K562 (cell line): ENCODE data around the gene TTC24. TPM values are rescaled to one million over a fixed set of nuclear protein-coding genes. Genes with fewer than 3 reads are reported as not detected.

Experiments
- ATAC-seq: fragments of 200-7000 bp; cut with Tn5 transposase; 3 replicates; pipeline ENCODE4 v1.9.1; 2020; ENCODE audit warnings: moderate library complexity
- BruUV-seq: library from RNA; stranded (reverse); fragments of 400-500 nt; replicated peaks from 2 replicates; lab custom pipeline; 2021; lab: Mats Ljungman, UMichigan
- CTCF ChIA-PET: fragments of 300-600 bp; formaldehyde crosslinking; extraction: SDS; loops from one replicate; lab custom pipeline; 2021; ENCODE audit warnings: low intra/inter-chr PET ratio; lab: Yijun Ruan, JAX
- POLR2A ChIA-PET: fragments of 300-600, 350-650 bp; sonication (Branson Sonifier 250); formaldehyde crosslinking; extraction: SDS; loops from one replicate; lab custom pipeline; 2021; ENCODE audit warnings: antibody characterized with exemption, inconsistent platforms; lab: Yijun Ruan, JAX
- DNase-seq, 4 experiments: peaks; one replicate each; pipeline versions ENCODE4 v3.0.0 to v3.0.0-alpha.2; 2011 to 2018; ENCODE audit warnings: low spot score in 3 of 4, mixed read lengths in 3 of 4; ENCODE audit errors: extremely low read depth in 1 of 4
- FAIRE-seq: peaks from 2 replicates; lab custom pipeline; 2011; peaks lifted over from hg19 to GRCh38; lab: Jason Lieb, UNC
- H2AFZ ChIP-seq: 2 replicates; pipeline ENCODE4 v1.6.0; 2011; ENCODE audit warnings: low read depth, low read length, control low read depth, inconsistent platforms
- H3K27ac ChIP-seq: fragments of 200-600 bp; 3 replicates; pipeline ENCODE4 v1.8.0; 2011; ENCODE audit warnings: low read depth, mild to moderate bottlenecking, control low read depth, inconsistent platforms, low read length, moderate library complexity, mixed read lengths; ENCODE audit errors: extremely low read depth
- H3K27me3 ChIP-seq, 2 experiments: fragments of 300-600 bp in 1 of 2; 2 replicates in 1 of 2; 3 replicates in 1 of 2; pipeline versions ENCODE4 v1.6.0 to v1.8.0; 2011; ENCODE audit warnings: inconsistent platforms in 2 of 2, low read length in 2 of 2, mild to moderate bottlenecking in 1 of 2, mixed read lengths in 1 of 2, moderate library complexity in 1 of 2; ENCODE audit not compliant: control insufficient read depth in 2 of 2, insufficient read depth in 2 of 2
- H3K36me3 ChIP-seq: fragments of 300-600 bp; 3 replicates; pipeline ENCODE4 v1.8.0; 2011; ENCODE audit warnings: mild to moderate bottlenecking, low read length, inconsistent platforms; ENCODE audit not compliant: control insufficient read depth, insufficient read depth
- H3K4me1 ChIP-seq, 2 experiments: fragments of 200-600 bp in 1 of 2; replicated peaks in 1 of 2; 2 replicates in 1 of 2; 3 replicates in 1 of 2; pipeline versions ENCODE4 v1.5.1 to v1.8.0; 2011; ENCODE audit warnings: inconsistent platforms in 2 of 2, low read length in 2 of 2, mild to moderate bottlenecking in 1 of 2, mixed read lengths in 1 of 2, moderate library complexity in 1 of 2; ENCODE audit not compliant: control insufficient read depth in 2 of 2, insufficient read depth in 2 of 2
- H3K4me2 ChIP-seq: 2 replicates; pipeline ENCODE4 v1.6.1; 2011; ENCODE audit warnings: low read length, control low read depth, inconsistent platforms, mixed read lengths; ENCODE audit not compliant: insufficient read depth
- H3K4me3 ChIP-seq: fragments of 200-600 bp; sonication (generic), shearing (Covaris generic); 2 replicates; pipeline ENCODE4 v1.5.1; 2016; ENCODE audit warnings: control low read depth, inconsistent platforms
- H3K79me2 ChIP-seq: fragments of 200-600 bp; 3 replicates; pipeline ENCODE4 v1.8.0; 2011; ENCODE audit warnings: low read length, inconsistent platforms; ENCODE audit not compliant: control insufficient read depth, insufficient read depth
- H3K9ac ChIP-seq, 2 experiments: 2 replicates each; pipeline versions ENCODE4 v1.6.0 to v1.6.1; 2011; ENCODE audit warnings: low read depth in 2 of 2, low read length in 2 of 2, control low read depth in 1 of 2, inconsistent platforms in 1 of 2, mild to moderate bottlenecking in 1 of 2, mixed read lengths in 1 of 2; ENCODE audit not compliant: insufficient read depth in 1 of 2
- H3K9me1 ChIP-seq: one replicate; pipeline ENCODE4 v1.6.0; 2011; ENCODE audit warnings: inconsistent platforms, mild to moderate bottlenecking, low read length, moderate library complexity; ENCODE audit not compliant: control insufficient read depth, insufficient read depth
- H3K9me3 ChIP-seq: replicated peaks from 2 replicates; pipeline ENCODE4 v1.5.1; 2011; ENCODE audit warnings: low read depth, low read length, inconsistent platforms; ENCODE audit not compliant: control insufficient read depth, insufficient read depth
- H4K20me1 ChIP-seq: replicated peaks from 2 replicates; pipeline ENCODE4 v1.6.1; 2011; ENCODE audit warnings: low read length, inconsistent platforms, mixed read lengths; ENCODE audit not compliant: control insufficient read depth, insufficient read depth
- ARID3A ChIP-seq: IDR thresholded peaks from 2 replicates; pipeline ENCODE4 v1.6.1; 2012; ENCODE audit warnings: low read depth, low read length, improper control_type of control experiment, borderline replicate concordance
- DDX20 ChIP-seq: fragments of 450-650 bp; IDR thresholded peaks from 2 replicates; pipeline ENCODE4 v1.6.1; 2016; ENCODE audit warnings: missing genetic modification characterization, low read depth, mild to moderate bottlenecking, missing compliant biosample characterization, moderate library complexity
- DMBX1 ChIP-seq: fragments of 250-450 bp; sonication (Bioruptor Pico); IDR thresholded peaks from 2 replicates; pipeline ENCODE4 v1.8.0; 2022; ENCODE audit warnings: inconsistent platforms, mild to moderate bottlenecking, moderate library complexity, borderline replicate concordance
- ESRRA ChIP-seq: fragments of 450-650 bp; IDR thresholded peaks from 2 replicates; pipeline ENCODE4 v1.6.1; 2014; ENCODE audit warnings: low read depth, mild to moderate bottlenecking, moderate library complexity, borderline replicate concordance
- L3MBTL2 ChIP-seq: fragments of 450-650 bp; IDR thresholded peaks from 2 replicates; pipeline ENCODE4 v1.6.1; 2016; ENCODE audit warnings: mild to moderate bottlenecking, moderate library complexity
- NCOA6 ChIP-seq: fragments of 450-650 bp; IDR thresholded peaks from 2 replicates; pipeline ENCODE4 v1.6.1; 2017; ENCODE audit warnings: mild to moderate bottlenecking
- PBX2 ChIP-seq, 2 experiments: IDR thresholded peaks in 1 of 2; conservative IDR thresholded peaks in 1 of 2; 2 replicates each; pipeline ENCODE4 v1.6.1; 2016; ENCODE audit warnings: low read depth in 2 of 2, mild to moderate bottlenecking in 1 of 2, missing compliant biosample characterization in 1 of 2, missing genetic modification characterization in 1 of 2, moderate library complexity in 1 of 2
- RBM25 ChIP-seq: fragments of 200-400 bp; formaldehyde crosslinking; IDR thresholded peaks from 2 replicates; pipeline ENCODE4 v1.6.1; 2018; ENCODE audit warnings: low read length, low read depth, moderate library complexity; ENCODE audit not compliant: severe bottlenecking
- SMAD4 ChIP-seq: fragments of 250-450 bp; sonication (Bioruptor Pico); conservative IDR thresholded peaks from 2 replicates; pipeline ENCODE4 v1.8.0; 2021; ENCODE audit warnings: inconsistent platforms, mild to moderate bottlenecking, moderate library complexity
- SNIP1 ChIP-seq: fragments of 450-650 bp; IDR thresholded peaks from 2 replicates; pipeline ENCODE4 v1.7.1; 2017; ENCODE audit warnings: low read depth, mild to moderate bottlenecking
- ZFP36 ChIP-seq: fragments of 150-350 bp; IDR thresholded peaks from 2 replicates; pipeline ENCODE4 v1.6.1; 2018; ENCODE audit warnings: low read length, low read depth; ENCODE audit not compliant: partially characterized antibody
- ZNF143 ChIP-seq: sonication (generic); formaldehyde crosslinking; IDR thresholded peaks from 2 replicates; pipeline ENCODE4 v1.9.0; 2022; ENCODE audit warnings: mild to moderate bottlenecking, missing genetic modification reagents
- ZNF311 ChIP-seq: fragments of 250-450 bp; sonication (Bioruptor Pico); IDR thresholded peaks from 2 replicates; pipeline ENCODE4 v1.4.0; 2020; ENCODE audit warnings: mild to moderate bottlenecking, moderate library complexity
- ZNF695 ChIP-seq: fragments of 450-650 bp; formaldehyde crosslinking; IDR thresholded peaks from 2 replicates; pipeline ENCODE4 v1.4.0; 2020; ENCODE audit warnings: mild to moderate bottlenecking, moderate library complexity
- WGBS: fragments of 100-300 bp; shearing (Covaris generic); methylation state at CpG from one replicate; pipeline ENCODE4 v1.1.6; 2016; ENCODE audit warnings: low coverage, mixed read lengths; ENCODE audit not compliant: insufficient coverage; ENCODE audit errors: missing lambda C conversion rate; 5-methylcytosine and 5-hydroxymethylcytosine counted together
- in situ Hi-C: fragments of 300-500 bp; cut with MboI; formaldehyde crosslinking; loops from 4 replicates; pipeline ENCODE4 v1.15.0; 2018; ENCODE audit warnings: inconsistent platforms, mixed read lengths
- intact Hi-C: fragments of 100-400 bp; cut with micrococcal nuclease; formaldehyde crosslinking; loops from 2 replicates; pipeline ENCODE4 v1.14.2; 2022
- polyA plus RNA-seq, 8 experiments: library from polyadenylated mRNA; depleted of rRNA in 4 of 8; stranded (reverse) in 5 of 8; unstranded in 3 of 8; fragments of >200 nt; fragmentation: Nextera tagmentation in 2 of 8; fragmentation: Illumina TruSeq in 1 of 8; extraction: Ambion mirVana in 2 of 8; extraction: Trizol in 1 of 8; gene quantifications; 2 replicates each; pipeline versions ENCODE4 v1.2.1 to v1.2.3, GENCODE V29; 2011 to 2014; ENCODE audit warnings: inconsistent platforms in 1 of 8, missing spikeins in 1 of 8
- total RNA-seq, 7 experiments: library from RNA; depleted of rRNA in 6 of 7; stranded (reverse); fragments of >200 nt in 6 of 7; fragmentation: Illumina TruSeq in 2 of 7; extraction: Trizol in 2 of 7; gene quantifications; 2 replicates each; pipeline versions ENCODE4 v1.2.1 to v1.2.3, GENCODE V29; 2011 to 2021; ENCODE audit warnings: low replicate concordance in 1 of 7

Gene TTC24
- total and polyA plus RNA-seq, 9 of the 15 experiments (the other 6 are each of a cell fraction or from before 2014, with no cell fraction given) = not detected

- Histone ChIP-seq H3K27ac (no peak overlapping the region), H4K20me1 (no peaks in the 10 kb centered on the region; the same call in 1 of the 2 replicates), H3K79me2 (no peaks in the 10 kb centered on the region), H3K4me3 (no peak overlapping the region), H3K4me2 (no peak overlapping the region), H3K4me1 (0 out of 5 replicates have a peak, but pooled peaks cover 0 to 3% of the 10 kb centered on the region in 2 experiments), H3K36me3 (peaks cover 67% of the 10 kb centered on the region; the same call in 2 of the 3 replicates), H3K9me1 (no peaks in the 10 kb centered on the region), H3K9me3 (no peaks in the 10 kb centered on the region), H2AFZ (no peak overlapping the region), H3K9ac (no peak overlapping the region), H3K27me3 (no peaks in the 10 kb centered on the region)
- POLR2A ChIA-PET = interaction anchor here (1.8 kb wide), 1 partner anchor 10 kb away, joined by 10 read pairs; no protein-coding TSS in a partner anchor
- DNase-seq (no peak), ATAC-seq (no peak), FAIRE-seq (no peak)
- no TSS peak for BruUV-seq
- 96% methylated on average over 11 of the region's 12 CpGs for WGBS
- in situ Hi-C loops = no loop called here
- CTCF ChIA-PET = no interaction called here
- intact Hi-C loops = no loop called here
- no peak for TF ChIP-seq ESRRA
- TF ChIP-seq ARID3A = no peak
- no peak for TF ChIP-seq L3MBTL2
- TF ChIP-seq ZNF143 (CRISPR knock-in tag) = no peak
- TF ChIP-seq ZFP36 = peak; percentile 54
- TF ChIP-seq ZNF311 (CRISPR knock-in tag) = no peak
- no peak for TF ChIP-seq DMBX1 (CRISPR knock-in tag)
- no peak for TF ChIP-seq ZNF695 (CRISPR knock-in tag)
- TF ChIP-seq SNIP1 = no peak
- no peak for TF ChIP-seq PBX2 (CRISPR knock-in tag; IDR thresholded peaks at IDR 0.05; ENCODE audit: low read depth)
- no peak for TF ChIP-seq PBX2 (tag; conservative IDR thresholded peaks at IDR 0.05; ENCODE audit: low read depth)
- no peak for TF ChIP-seq NCOA6
- TF ChIP-seq DDX20 (tag) = no peak
- TF ChIP-seq RBM25 = peak; percentile 13
- no peak for TF ChIP-seq SMAD4 (CRISPR knock-in tag)
Measured at GRCh38 chr1:156534424-156535060, 45.0 kb upstream of the TTC24 start.
